Liver (tissue), 9 donors: Measurements from ENCODE around the gene DZANK1. TPM values are rescaled to one million over a fixed set of nuclear protein-coding genes. Genes with fewer than 3 reads are reported as not detected.

Source experiments
- DNase-seq: peaks from one replicate; pipeline ENCODE4 v3.0.0-alpha.2; 2017; ENCODE audit warnings: low spot score
- H3K27ac ChIP-seq, 2 donors: one replicate each; pipeline ENCODE4 v1.7.0; 2013; ENCODE audit warnings: inconsistent platforms in 2 of 2, low read length in 2 of 2, control low read depth in 1 of 2, low read depth in 1 of 2, mild to moderate bottlenecking in 1 of 2
- H3K27me3 ChIP-seq, 4 donors: one replicate each; pipeline versions ENCODE4 v1.6.1 to v1.7.0; 2013; ENCODE audit warnings: low read length in 3 of 4, inconsistent platforms in 1 of 4, mild to moderate bottlenecking in 1 of 4, moderate library complexity in 1 of 4; ENCODE audit not compliant: control insufficient read depth in 4 of 4, insufficient read depth in 4 of 4
- H3K36me3 ChIP-seq, 4 donors: one replicate each; pipeline versions ENCODE4 v1.6.1 to v1.7.0; 2013; ENCODE audit warnings: low read length in 3 of 4, mild to moderate bottlenecking in 3 of 4, low read depth in 1 of 4, moderate library complexity in 1 of 4; ENCODE audit not compliant: control insufficient read depth in 4 of 4, insufficient read depth in 3 of 4
- H3K4me1 ChIP-seq, 4 donors: one replicate each; pipeline versions ENCODE4 v1.6.1 to v1.7.0; 2013; ENCODE audit warnings: low read length in 3 of 4, mild to moderate bottlenecking in 3 of 4, moderate library complexity in 1 of 4; ENCODE audit not compliant: control insufficient read depth in 4 of 4, insufficient read depth in 4 of 4
- H3K4me3 ChIP-seq, 3 donors: one replicate each; pipeline versions ENCODE4 v1.6.1 to v1.7.0; 2013; ENCODE audit warnings: low read length in 3 of 3, control low read depth in 1 of 3, low read depth in 1 of 3, mild to moderate bottlenecking in 1 of 3
- H3K9ac ChIP-seq, 2 donors: one replicate each; pipeline ENCODE4 v1.7.0; 2013; ENCODE audit warnings: low read length in 2 of 2, mild to moderate bottlenecking in 2 of 2, moderate library complexity in 2 of 2, control low read depth in 1 of 2, low read depth in 1 of 2
- H3K9me3 ChIP-seq, 4 donors: one replicate each; pipeline versions ENCODE4 v1.6.1 to v1.7.0; 2013; ENCODE audit warnings: low read length in 3 of 4; ENCODE audit not compliant: control insufficient read depth in 4 of 4
- ATF3 ChIP-seq: IDR thresholded peaks from 2 replicates; pipeline ENCODE4 v1.6.1; 2016; ENCODE audit warnings: antibody characterized with exemption
- EGR1 ChIP-seq, 2 donors: IDR thresholded peaks; 2 replicates each; pipeline ENCODE4 v1.6.1; 2016 to 2018; ENCODE audit warnings: antibody characterized with exemption in 2 of 2, low read depth in 2 of 2
- FOXA1 ChIP-seq: IDR thresholded peaks from 2 replicates; pipeline ENCODE4 v1.6.1; 2016; ENCODE audit warnings: antibody characterized with exemption
- FOXA2 ChIP-seq: IDR thresholded peaks from 2 replicates; pipeline ENCODE4 v1.6.1; 2016; ENCODE audit warnings: antibody characterized with exemption
- HNF4G ChIP-seq: IDR thresholded peaks from 2 replicates; pipeline ENCODE4 v1.6.1; 2016; ENCODE audit warnings: antibody characterized with exemption
- JUND ChIP-seq, 2 donors: IDR thresholded peaks; 2 replicates each; pipeline ENCODE4 v1.6.1; 2016; ENCODE audit warnings: antibody characterized with exemption in 2 of 2
- NR2F2 ChIP-seq: IDR thresholded peaks from 2 replicates; pipeline ENCODE4 v1.6.1; 2016; ENCODE audit warnings: antibody characterized with exemption
- RAD21 ChIP-seq, 2 donors: IDR thresholded peaks; 2 replicates each; pipeline ENCODE4 v1.6.1; 2016; ENCODE audit warnings: antibody characterized with exemption in 2 of 2, mild to moderate bottlenecking in 2 of 2
- RXRA ChIP-seq, 2 donors: IDR thresholded peaks; 2 replicates each; pipeline ENCODE4 v1.6.1; 2017 to 2018; ENCODE audit warnings: antibody characterized with exemption in 2 of 2, mild to moderate bottlenecking in 1 of 2
- SP1 ChIP-seq: IDR thresholded peaks from 2 replicates; pipeline ENCODE4 v1.6.1; 2018; ENCODE audit warnings: antibody characterized with exemption, mild to moderate bottlenecking
- TAF1 ChIP-seq: conservative IDR thresholded peaks from 2 replicates; pipeline ENCODE4 v1.6.1; 2016; ENCODE audit warnings: antibody characterized with exemption, mild to moderate bottlenecking
- YY1 ChIP-seq: IDR thresholded peaks from 2 replicates; pipeline ENCODE4 v1.6.1; 2016; ENCODE audit warnings: antibody characterized with exemption, mild to moderate bottlenecking
- WGBS: extraction: QIAGEN DNeasy Blood & Tissue Kit; methylation state at CpG from one replicate; pipeline ENCODE4 v1.1.7; 2013; 5-methylcytosine and 5-hydroxymethylcytosine counted together
- polyA plus RNA-seq, 2 donors: library from polyadenylated mRNA; stranded (reverse) in 1 of 2; unstranded in 1 of 2; fragments of 200-250 nt in 1 of 2; fragments of >200 nt in 1 of 2; fragmentation: Nextera tagmentation in 1 of 2; extraction: Ambion mirVana in 1 of 2; gene quantifications; one replicate each; pipeline versions ENCODE4 v1.2.1 to v1.2.3, GENCODE V29; 2013 to 2015
- total RNA-seq, 2 donors: library from RNA; depleted of rRNA; stranded (reverse); fragments of >200 nt; gene quantifications; one replicate each; pipeline ENCODE4 v1.2.3, GENCODE V29; 2014
- TF ChIP-seq, protein P1 (sequence below): IDR thresholded peaks from 2 replicates; pipeline ENCODE4 v1.6.1; 2016; ENCODE audit warnings: antibody characterized with exemption
- TF ChIP-seq, protein P2 (sequence below): IDR thresholded peaks from 2 replicates; pipeline ENCODE4 v1.6.1; 2016; ENCODE audit warnings: antibody characterized with exemption
- TF ChIP-seq, protein P3 (sequence below): IDR thresholded peaks from 2 replicates; pipeline ENCODE4 v1.6.1; 2016; ENCODE audit warnings: antibody characterized with exemption, mild to moderate bottlenecking
- TF ChIP-seq, protein P4 (sequence below): fragments of 150-350 bp; IDR thresholded peaks from 2 replicates; pipeline ENCODE4 v1.5.1; 2017; ENCODE audit warnings: improper control_type of control experiment, low read depth, low read length; ENCODE audit not compliant: missing input control
- donor health status: healthy.
- donor health status: healthy.
- donor health status: healthy.
- donor health status: healthy.
- donor health status: healthy.

Gene DZANK1
- total and polyA plus RNA-seq, 4 donors: 0.19 to 0.84 (median 0.31) TPM

GRCh38 chr20:18416486-18416885 is 50.3 kb downstream of the DZANK1 start:
- no peak overlapping the region for H3K27ac ChIP-seq
- WGBS: 90% methylated on average over 5 of the region's 5 CpGs
- DNase-seq: no peak

GRCh38 chr20:18414140-18414539 is 52.7 kb downstream of the DZANK1 start:
- no peak overlapping the region for H3K4me3 ChIP-seq
- H3K27ac ChIP-seq: no peak overlapping the region
- H3K9ac ChIP-seq: no peak overlapping the region
- no peaks in the 10 kb centered on the region for H3K36me3 ChIP-seq
- no peaks in the 10 kb centered on the region for H3K27me3 ChIP-seq
- H3K9me3 ChIP-seq: no peaks in the 10 kb centered on the region
- no peaks in the 10 kb centered on the region for H3K4me1 ChIP-seq
- WGBS: 78% methylated on average over 5 of the region's 5 CpGs
- DNase-seq: no peak
- no peak for TF ChIP-seq NR2F2
- TF ChIP-seq YY1: no peak
- no peak for TF ChIP-seq RXRA (IDR thresholded peaks at IDR 0.05)
- TF ChIP-seq JUND (IDR thresholded peaks at IDR 0.05): no peak
- no peak for TF ChIP-seq EGR1 (IDR thresholded peaks at IDR 0.05; ENCODE audit: low read depth in 2 of 2)
- TF ChIP-seq ATF3: no peak
- TF ChIP-seq TAF1: no peak
- no peak for TF ChIP-seq FOXA2
- no peak for TF ChIP-seq FOXA1
- TF ChIP-seq, protein P1, sequence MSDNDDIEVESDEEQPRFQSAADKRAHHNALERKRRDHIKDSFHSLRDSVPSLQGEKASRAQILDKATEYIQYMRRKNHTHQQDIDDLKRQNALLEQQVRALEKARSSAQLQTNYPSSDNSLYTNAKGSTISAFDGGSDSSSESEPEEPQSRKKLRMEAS: no peak
- no peak for TF ChIP-seq RAD21 (IDR thresholded peaks at IDR 0.05)

More at GRCh38 chr20:18416486-18416885, 50.3 kb downstream of the DZANK1 start:
- no peaks in the 10 kb centered on the region for H3K9me3 ChIP-seq
- H3K4me3 ChIP-seq: no peak overlapping the region
- H3K9ac ChIP-seq: no peak overlapping the region
- H3K27me3 ChIP-seq: no peaks in the 10 kb centered on the region
- no peak for TF ChIP-seq SP1
- TF ChIP-seq, protein P2, sequence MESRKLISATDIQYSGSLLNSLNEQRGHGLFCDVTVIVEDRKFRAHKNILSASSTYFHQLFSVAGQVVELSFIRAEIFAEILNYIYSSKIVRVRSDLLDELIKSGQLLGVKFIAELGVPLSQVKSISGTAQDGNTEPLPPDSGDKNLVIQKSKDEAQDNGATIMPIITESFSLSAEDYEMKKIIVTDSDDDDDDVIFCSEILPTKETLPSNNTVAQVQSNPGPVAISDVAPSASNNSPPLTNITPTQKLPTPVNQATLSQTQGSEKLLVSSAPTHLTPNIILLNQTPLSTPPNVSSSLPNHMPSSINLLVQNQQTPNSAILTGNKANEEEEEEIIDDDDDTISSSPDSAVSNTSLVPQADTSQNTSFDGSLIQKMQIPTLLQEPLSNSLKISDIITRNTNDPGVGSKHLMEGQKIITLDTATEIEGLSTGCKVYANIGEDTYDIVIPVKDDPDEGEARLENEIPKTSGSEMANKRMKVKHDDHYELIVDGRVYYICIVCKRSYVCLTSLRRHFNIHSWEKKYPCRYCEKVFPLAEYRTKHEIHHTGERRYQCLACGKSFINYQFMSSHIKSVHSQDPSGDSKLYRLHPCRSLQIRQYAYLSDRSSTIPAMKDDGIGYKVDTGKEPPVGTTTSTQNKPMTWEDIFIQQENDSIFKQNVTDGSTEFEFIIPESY: no peak
- no peak for TF ChIP-seq FOXA2
- TF ChIP-seq, protein P3, sequence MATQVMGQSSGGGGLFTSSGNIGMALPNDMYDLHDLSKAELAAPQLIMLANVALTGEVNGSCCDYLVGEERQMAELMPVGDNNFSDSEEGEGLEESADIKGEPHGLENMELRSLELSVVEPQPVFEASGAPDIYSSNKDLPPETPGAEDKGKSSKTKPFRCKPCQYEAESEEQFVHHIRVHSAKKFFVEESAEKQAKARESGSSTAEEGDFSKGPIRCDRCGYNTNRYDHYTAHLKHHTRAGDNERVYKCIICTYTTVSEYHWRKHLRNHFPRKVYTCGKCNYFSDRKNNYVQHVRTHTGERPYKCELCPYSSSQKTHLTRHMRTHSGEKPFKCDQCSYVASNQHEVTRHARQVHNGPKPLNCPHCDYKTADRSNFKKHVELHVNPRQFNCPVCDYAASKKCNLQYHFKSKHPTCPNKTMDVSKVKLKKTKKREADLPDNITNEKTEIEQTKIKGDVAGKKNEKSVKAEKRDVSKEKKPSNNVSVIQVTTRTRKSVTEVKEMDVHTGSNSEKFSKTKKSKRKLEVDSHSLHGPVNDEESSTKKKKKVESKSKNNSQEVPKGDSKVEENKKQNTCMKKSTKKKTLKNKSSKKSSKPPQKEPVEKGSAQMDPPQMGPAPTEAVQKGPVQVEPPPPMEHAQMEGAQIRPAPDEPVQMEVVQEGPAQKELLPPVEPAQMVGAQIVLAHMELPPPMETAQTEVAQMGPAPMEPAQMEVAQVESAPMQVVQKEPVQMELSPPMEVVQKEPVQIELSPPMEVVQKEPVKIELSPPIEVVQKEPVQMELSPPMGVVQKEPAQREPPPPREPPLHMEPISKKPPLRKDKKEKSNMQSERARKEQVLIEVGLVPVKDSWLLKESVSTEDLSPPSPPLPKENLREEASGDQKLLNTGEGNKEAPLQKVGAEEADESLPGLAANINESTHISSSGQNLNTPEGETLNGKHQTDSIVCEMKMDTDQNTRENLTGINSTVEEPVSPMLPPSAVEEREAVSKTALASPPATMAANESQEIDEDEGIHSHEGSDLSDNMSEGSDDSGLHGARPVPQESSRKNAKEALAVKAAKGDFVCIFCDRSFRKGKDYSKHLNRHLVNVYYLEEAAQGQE: no peak
- TF ChIP-seq ATF3: no peak
- TF ChIP-seq YY1: no peak
- TF ChIP-seq RAD21 (IDR thresholded peaks at IDR 0.05): no peak
- TF ChIP-seq, protein P4, sequence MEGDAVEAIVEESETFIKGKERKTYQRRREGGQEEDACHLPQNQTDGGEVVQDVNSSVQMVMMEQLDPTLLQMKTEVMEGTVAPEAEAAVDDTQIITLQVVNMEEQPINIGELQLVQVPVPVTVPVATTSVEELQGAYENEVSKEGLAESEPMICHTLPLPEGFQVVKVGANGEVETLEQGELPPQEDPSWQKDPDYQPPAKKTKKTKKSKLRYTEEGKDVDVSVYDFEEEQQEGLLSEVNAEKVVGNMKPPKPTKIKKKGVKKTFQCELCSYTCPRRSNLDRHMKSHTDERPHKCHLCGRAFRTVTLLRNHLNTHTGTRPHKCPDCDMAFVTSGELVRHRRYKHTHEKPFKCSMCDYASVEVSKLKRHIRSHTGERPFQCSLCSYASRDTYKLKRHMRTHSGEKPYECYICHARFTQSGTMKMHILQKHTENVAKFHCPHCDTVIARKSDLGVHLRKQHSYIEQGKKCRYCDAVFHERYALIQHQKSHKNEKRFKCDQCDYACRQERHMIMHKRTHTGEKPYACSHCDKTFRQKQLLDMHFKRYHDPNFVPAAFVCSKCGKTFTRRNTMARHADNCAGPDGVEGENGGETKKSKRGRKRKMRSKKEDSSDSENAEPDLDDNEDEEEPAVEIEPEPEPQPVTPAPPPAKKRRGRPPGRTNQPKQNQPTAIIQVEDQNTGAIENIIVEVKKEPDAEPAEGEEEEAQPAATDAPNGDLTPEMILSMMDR: no peak
- no peak for TF ChIP-seq NR2F2
- TF ChIP-seq JUND (IDR thresholded peaks at IDR 0.05): no peak
- TF ChIP-seq TAF1: no peak
- TF ChIP-seq EGR1 (IDR thresholded peaks at IDR 0.05; ENCODE audit: low read depth in 2 of 2): no peak
- no peak for TF ChIP-seq HNF4G
- H3K36me3 ChIP-seq: no peaks in the 10 kb centered on the region
- no peaks in the 10 kb centered on the region for H3K4me1 ChIP-seq
